Smooth muscle cell (in vitro differentiated cells): Measurements from ENCODE around the gene FAM216B. TPM values are rescaled to one million over a fixed set of nuclear protein-coding genes. Genes with fewer than 3 reads are reported as not detected.

Experiments
- DNase-seq: peaks from one replicate; lab custom pipeline; 2025; ENCODE audit not compliant: unreplicated experiment; lab: John Stamatoyannopoulos, UW
- H2AFZ ChIP-seq: fragments of 200-600 bp; sonication (generic); 2 replicates; pipeline ENCODE4 v1.6.0; 2016; ENCODE audit warnings: antibody characterized with exemption, low read depth, mild to moderate bottlenecking
- H3F3A ChIP-seq: fragments of 200-600 bp; sonication (generic); 2 replicates; pipeline ENCODE4 v1.6.0; 2017; ENCODE audit warnings: antibody characterized with exemption, low read depth
- H3K27ac ChIP-seq: fragments of 200-600 bp; sonication (generic); 2 replicates; pipeline ENCODE4 v1.5.1; 2016; ENCODE audit warnings: low read depth, mild to moderate bottlenecking
- H3K27me3 ChIP-seq: fragments of 200-600 bp; sonication (generic); 2 replicates; pipeline ENCODE4 v1.6.1; 2016; ENCODE audit warnings: low read depth, mild to moderate bottlenecking
- H3K36me3 ChIP-seq: fragments of 200-600 bp; sonication (generic); 2 replicates; pipeline ENCODE4 v1.5.1; 2016; ENCODE audit warnings: low read depth
- H3K4me1 ChIP-seq: fragments of 200-600 bp; sonication (generic); 2 replicates; pipeline ENCODE4 v1.5.1; 2016; ENCODE audit warnings: low read depth
- H3K4me2 ChIP-seq: fragments of 200-600 bp; sonication (generic); 2 replicates; pipeline ENCODE4 v1.6.0; 2016; ENCODE audit warnings: mild to moderate bottlenecking
- H3K4me3 ChIP-seq: fragments of 200-600 bp; sonication (generic); 2 replicates; pipeline ENCODE4 v1.5.1; 2016; ENCODE audit warnings: mild to moderate bottlenecking
- H3K79me2 ChIP-seq: fragments of 200-600 bp; sonication (generic); 2 replicates; pipeline ENCODE4 v1.6.0; 2016; ENCODE audit warnings: low read depth, mild to moderate bottlenecking
- H3K9ac ChIP-seq: fragments of 200-600 bp; sonication (generic); 2 replicates; pipeline ENCODE4 v1.6.0; 2016; ENCODE audit warnings: low read depth
- H3K9me3 ChIP-seq: fragments of 200-600 bp; sonication (generic); replicated peaks from 2 replicates; pipeline ENCODE4 v1.5.1; 2016; ENCODE audit warnings: low read depth
- H4K20me1 ChIP-seq: fragments of 200-600 bp; sonication (generic); 2 replicates; pipeline ENCODE4 v1.6.0; 2016; ENCODE audit warnings: low read depth
- WGBS: methylation state at CpG from one replicate; pipeline ENCODE4 v1.1.7; 2016; ENCODE audit warnings: low lambda C conversion rate; 5-methylcytosine and 5-hydroxymethylcytosine counted together
- polyA plus RNA-seq: library from polyadenylated mRNA; unstranded; fragments of >200 nt; fragmentation: Nextera tagmentation; extraction: Ambion mirVana; gene quantifications from 2 replicates; pipeline ENCODE4 v1.2.1, GENCODE V29; 2016
- total RNA-seq: library from RNA; depleted of rRNA; stranded (reverse); fragments of >200 nt; gene quantifications from 2 replicates; pipeline ENCODE4 v1.2.3, GENCODE V29; 2014
- TF ChIP-seq, protein P1 (sequence below): fragments of 200-600 bp; sonication (generic); IDR thresholded peaks from 2 replicates; pipeline ENCODE4 v1.5.1; 2017; ENCODE audit warnings: borderline replicate concordance, mild to moderate bottlenecking, antibody characterized with exemption; ENCODE audit not compliant: insufficient read depth, poor library complexity, severe bottlenecking

FAM216B gene
- total and polyA plus RNA-seq, 2 experiments from 2014 or later, result not detected

DNA sequence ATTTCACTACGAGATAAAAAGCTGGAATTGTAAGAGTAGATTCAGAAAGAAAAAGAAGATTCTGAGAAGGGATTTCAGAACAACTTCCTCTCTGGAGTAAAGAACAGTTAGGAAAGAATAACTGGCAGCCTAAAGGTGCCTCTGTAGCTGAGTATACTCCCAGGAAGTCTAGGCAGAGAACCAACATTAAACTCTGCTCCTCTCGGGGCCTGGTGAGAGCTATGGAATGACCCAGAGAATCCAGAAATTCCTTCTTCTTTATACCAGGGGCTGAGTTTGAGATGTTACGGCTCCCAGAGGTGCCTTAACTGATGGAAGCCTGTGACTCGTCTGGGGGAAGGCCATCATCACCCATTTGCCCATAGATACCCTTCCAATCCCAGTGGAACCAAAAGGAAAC is 39.1 kb downstream of the FAM216B start:
- WGBS, result 51% methylated on average over 4 of the region's 4 CpGs
- Histone ChIP-seq H3K4me2 (no peak overlapping the region), H3K4me1 (no peaks in the 10 kb centered on the region), H3K9ac (no peak overlapping the region), H3K27ac (no peak overlapping the region), H3K27me3 (peaks cover 7% of the 10 kb centered on the region), H2AFZ (no peak overlapping the region), H3K9me3 (no peaks in the 10 kb centered on the region), H3K36me3 (no peaks in the 10 kb centered on the region), H3K79me2 (no peaks in the 10 kb centered on the region), H3F3A (no peaks in the 10 kb centered on the region), H4K20me1 (no peaks in the 10 kb centered on the region), H3K4me3 (no peak overlapping the region)
- TF ChIP-seq, protein P1, sequence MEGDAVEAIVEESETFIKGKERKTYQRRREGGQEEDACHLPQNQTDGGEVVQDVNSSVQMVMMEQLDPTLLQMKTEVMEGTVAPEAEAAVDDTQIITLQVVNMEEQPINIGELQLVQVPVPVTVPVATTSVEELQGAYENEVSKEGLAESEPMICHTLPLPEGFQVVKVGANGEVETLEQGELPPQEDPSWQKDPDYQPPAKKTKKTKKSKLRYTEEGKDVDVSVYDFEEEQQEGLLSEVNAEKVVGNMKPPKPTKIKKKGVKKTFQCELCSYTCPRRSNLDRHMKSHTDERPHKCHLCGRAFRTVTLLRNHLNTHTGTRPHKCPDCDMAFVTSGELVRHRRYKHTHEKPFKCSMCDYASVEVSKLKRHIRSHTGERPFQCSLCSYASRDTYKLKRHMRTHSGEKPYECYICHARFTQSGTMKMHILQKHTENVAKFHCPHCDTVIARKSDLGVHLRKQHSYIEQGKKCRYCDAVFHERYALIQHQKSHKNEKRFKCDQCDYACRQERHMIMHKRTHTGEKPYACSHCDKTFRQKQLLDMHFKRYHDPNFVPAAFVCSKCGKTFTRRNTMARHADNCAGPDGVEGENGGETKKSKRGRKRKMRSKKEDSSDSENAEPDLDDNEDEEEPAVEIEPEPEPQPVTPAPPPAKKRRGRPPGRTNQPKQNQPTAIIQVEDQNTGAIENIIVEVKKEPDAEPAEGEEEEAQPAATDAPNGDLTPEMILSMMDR, result no peak
- no peak for DNase-seq

DNA sequence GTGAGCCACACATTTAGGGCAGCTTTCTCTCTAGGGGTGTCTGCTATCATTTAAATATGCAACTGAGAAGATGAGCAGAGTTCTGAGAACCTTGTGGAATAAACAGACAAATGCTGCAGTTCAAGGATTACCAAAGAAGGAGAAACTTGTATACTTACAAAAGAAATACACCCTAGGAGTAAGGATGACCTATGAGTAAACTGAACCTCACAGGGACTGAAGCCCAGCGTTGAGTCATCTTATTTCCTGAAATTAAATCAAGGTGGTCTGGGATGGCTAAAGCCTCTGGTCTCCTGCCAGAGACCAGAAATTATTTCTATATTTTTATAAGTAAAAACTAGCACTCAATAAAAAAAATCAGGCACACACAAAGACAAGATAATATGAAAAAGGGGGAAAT is 40.1 kb downstream of the FAM216B start:
- TF ChIP-seq, protein P1, result no peak
- Histone ChIP-seq H3K9ac (no peak overlapping the region), H3F3A (no peaks in the 10 kb centered on the region), H3K27me3 (peaks cover 7% of the 10 kb centered on the region), H3K4me2 (no peak overlapping the region), H3K9me3 (no peaks in the 10 kb centered on the region), H4K20me1 (no peaks in the 10 kb centered on the region), H3K4me1 (no peaks in the 10 kb centered on the region), H2AFZ (no peak overlapping the region), H3K79me2 (no peaks in the 10 kb centered on the region), H3K27ac (no peak overlapping the region), H3K4me3 (no peak overlapping the region), H3K36me3 (no peaks in the 10 kb centered on the region)
- WGBS, result 60% methylated on average over 1 of the region's 1 CpG
- DNase-seq, result no peak

DNA sequence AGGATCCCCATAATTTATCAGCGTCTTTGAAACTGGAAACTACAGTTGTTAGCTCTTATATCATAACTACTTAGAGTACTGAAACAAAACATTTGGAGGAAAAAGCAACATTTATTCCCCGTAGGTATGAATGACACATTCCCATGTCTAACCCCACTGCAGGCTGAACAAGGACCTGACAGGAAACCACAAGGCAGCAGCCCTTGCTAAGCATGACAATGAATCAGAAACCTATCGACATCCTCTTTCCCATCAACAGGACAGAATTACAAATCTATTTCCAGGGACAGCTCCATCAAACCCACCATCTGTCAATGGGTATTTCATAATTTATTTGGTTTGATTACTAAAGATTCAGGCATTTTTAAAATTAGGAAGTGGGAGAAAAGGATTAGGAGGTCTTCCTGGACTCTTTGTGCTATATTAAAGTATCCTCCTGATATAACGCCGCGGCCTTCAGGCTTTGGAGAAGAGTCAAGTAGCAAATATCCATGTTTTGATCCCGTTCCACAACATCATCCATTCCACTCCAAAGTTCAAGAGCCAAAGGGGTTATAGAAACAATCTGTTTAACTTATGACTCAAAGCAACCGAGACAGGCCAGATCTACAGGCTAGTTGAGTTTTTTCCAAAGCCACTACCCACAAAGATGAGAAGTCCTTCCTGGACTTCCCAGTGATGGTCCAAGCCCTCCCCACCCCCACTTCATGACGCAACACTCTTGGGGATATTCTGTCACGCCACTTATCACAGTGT is 51.1 kb downstream of the FAM216B start:
- no peak for DNase-seq
- no peaks in the 10 kb centered on the region for H3K9me3 ChIP-seq
- H3K4me1 ChIP-seq, result no peaks in the 10 kb centered on the region
- H3K4me3 ChIP-seq, result no peak overlapping the region
- H3K27ac ChIP-seq, result peak overlapping the region; percentile 79
- 41% methylated on average over 10 of the region's 10 CpGs for WGBS
- H2AFZ ChIP-seq, result peak overlapping the region; percentile 17
- H3F3A ChIP-seq, result peaks cover 3% of the 10 kb centered on the region
- H3K27me3 ChIP-seq, result no peaks in the 10 kb centered on the region
- no peaks in the 10 kb centered on the region for H3K79me2 ChIP-seq
- H3K4me2 ChIP-seq, result peak overlapping the region; percentile 55
- H4K20me1 ChIP-seq, result no peaks in the 10 kb centered on the region
- TF ChIP-seq, protein P1, result no peak
- no peaks in the 10 kb centered on the region for H3K36me3 ChIP-seq
- no peak overlapping the region for H3K9ac ChIP-seq

DNA sequence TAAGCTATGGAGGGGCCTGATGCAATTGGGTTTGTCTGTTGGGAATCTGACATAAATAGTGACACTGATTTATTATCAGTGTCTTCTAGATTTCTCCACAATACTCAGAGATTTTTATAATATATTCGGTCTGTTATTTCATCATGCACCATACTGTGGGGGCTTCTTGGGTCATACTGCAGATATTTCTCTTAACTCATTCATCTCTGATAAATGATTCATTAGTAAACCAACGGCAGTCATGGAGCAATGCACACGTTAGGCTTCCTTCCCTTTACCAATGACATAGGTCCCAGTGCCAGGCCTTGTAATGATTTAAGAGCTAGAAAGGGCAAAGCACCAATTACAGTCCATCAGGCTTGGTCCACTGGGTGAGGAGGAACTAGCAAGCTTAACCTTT is 53.6 kb downstream of the FAM216B start:
- H3K4me1 ChIP-seq, result no peaks in the 10 kb centered on the region

More for the DNA sequence above, 53.6 kb downstream of the FAM216B start:
- no peak overlapping the region for H2AFZ ChIP-seq
- H3F3A ChIP-seq, result peaks cover 3% of the 10 kb centered on the region
- no peaks in the 10 kb centered on the region for H3K9me3 ChIP-seq
- no peak for DNase-seq
- H3K79me2 ChIP-seq, result no peaks in the 10 kb centered on the region
- WGBS, result 94% methylated on average over 3 of the region's 3 CpGs
- no peak overlapping the region for H3K4me3 ChIP-seq
- no peaks in the 10 kb centered on the region for H4K20me1 ChIP-seq
- no peak overlapping the region for H3K27ac ChIP-seq
- H3K9ac ChIP-seq, result no peak overlapping the region
- H3K27me3 ChIP-seq, result no peaks in the 10 kb centered on the region
- no peak overlapping the region for H3K4me2 ChIP-seq
- H3K36me3 ChIP-seq, result no peaks in the 10 kb centered on the region
- TF ChIP-seq, protein P1, result no peak
